ENCODE results near the gene IL25. TPM values are rescaled to one million over a fixed set of nuclear protein-coding genes. Genes with fewer than 3 reads are reported as not detected.

The IL25 gene
- polyA plus RNA-seq, 1 of the 3 experiments (the other 2 are of a cell fraction): not detected

DNA sequence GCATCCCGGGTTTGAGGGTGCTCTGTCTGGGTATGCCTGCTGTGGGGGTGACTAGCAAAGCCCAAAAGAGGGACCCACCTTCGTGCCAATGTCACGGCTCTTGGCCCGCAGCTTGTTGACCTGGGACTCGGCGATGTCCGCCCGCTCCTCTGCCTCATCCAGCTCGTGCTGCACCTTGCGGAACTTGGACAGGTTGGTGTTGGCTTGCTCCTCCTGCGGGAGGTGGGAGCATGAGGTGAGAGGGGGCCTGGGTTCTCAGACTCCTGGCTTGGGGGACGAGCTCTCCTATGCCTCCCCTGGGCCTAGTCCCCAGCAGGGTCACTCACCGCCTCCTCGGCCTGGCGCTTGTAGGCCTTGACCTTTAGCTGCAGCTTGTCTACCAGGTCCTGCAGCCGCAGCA is 41.1 kb downstream of the IL25 start:
- POLR2A ChIA-PET: no interaction called here
- Histone ChIP-seq H3K27me3 (ENCODE audit: insufficient read depth) (peaks cover 26% of the 10 kb centered on the region), H3K27ac (ENCODE audit: low read depth in 2 of 2, low read length in 1 of 2) (no peak overlapping the region), H3K9me3 (no peaks in the 10 kb centered on the region), H3K79me2 (ENCODE audit: insufficient read depth) (no peaks in the 10 kb centered on the region), H3K36me3 (replicated peaks in 1 of 2; ENCODE audit: control insufficient read depth in 1 of 2, insufficient read depth in 2 of 2, low read length in 1 of 2) (no peaks in the 10 kb centered on the region), H3K4me1 (ENCODE audit: control insufficient read depth in 1 of 2, insufficient read depth in 2 of 2, low read depth in 1 of 2, low read length in 1 of 2) (peaks cover 0 to 9% of the 10 kb centered on the region in 2 experiments; a peak in 1 of 4 replicates), H3K9ac (no peak overlapping the region), H3K4me3 (ENCODE audit: low read depth in 2 of 2, low read length in 1 of 2) (no peak overlapping the region), H3K4me2 (no peak overlapping the region), H3F3A (replicated peaks; ENCODE audit: insufficient read depth) (no peaks in the 10 kb centered on the region), H4K20me1 (ENCODE audit: insufficient read depth) (no peaks in the 10 kb centered on the region), H2AFZ (ENCODE audit: low read depth) (no peak overlapping the region), H3K9me2 (no peaks in the 10 kb centered on the region)
- TF ChIP-seq RAD21 (IDR thresholded peaks at IDR 0.05; ENCODE audit: low read length): no peak
- no peak for TF ChIP-seq SMC3 (IDR thresholded peaks at IDR 0.05; ENCODE audit: low read depth, low read length)
- TF ChIP-seq, protein P1, sequence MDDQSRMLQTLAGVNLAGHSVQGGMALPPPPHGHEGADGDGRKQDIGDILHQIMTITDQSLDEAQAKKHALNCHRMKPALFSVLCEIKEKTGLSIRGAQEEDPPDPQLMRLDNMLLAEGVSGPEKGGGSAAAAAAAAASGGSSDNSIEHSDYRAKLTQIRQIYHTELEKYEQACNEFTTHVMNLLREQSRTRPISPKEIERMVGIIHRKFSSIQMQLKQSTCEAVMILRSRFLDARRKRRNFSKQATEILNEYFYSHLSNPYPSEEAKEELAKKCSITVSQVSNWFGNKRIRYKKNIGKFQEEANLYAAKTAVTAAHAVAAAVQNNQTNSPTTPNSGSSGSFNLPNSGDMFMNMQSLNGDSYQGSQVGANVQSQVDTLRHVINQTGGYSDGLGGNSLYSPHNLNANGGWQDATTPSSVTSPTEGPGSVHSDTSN (IDR thresholded peaks at IDR 0.05): no peak
- no peak for TF ChIP-seq GATA2 (CRISPR knock-in tag; IDR thresholded peaks at IDR 0.05)
- TF ChIP-seq MXI1 (IDR thresholded peaks at IDR 0.05; ENCODE audit: low read depth, low read length): no peak
- DNase-seq: no peak
- WGBS (ENCODE audit: low lambda C conversion rate): 66% methylated on average over 10 of the region's 16 CpGs
- CTCF ChIA-PET: no interaction called here

DNA sequence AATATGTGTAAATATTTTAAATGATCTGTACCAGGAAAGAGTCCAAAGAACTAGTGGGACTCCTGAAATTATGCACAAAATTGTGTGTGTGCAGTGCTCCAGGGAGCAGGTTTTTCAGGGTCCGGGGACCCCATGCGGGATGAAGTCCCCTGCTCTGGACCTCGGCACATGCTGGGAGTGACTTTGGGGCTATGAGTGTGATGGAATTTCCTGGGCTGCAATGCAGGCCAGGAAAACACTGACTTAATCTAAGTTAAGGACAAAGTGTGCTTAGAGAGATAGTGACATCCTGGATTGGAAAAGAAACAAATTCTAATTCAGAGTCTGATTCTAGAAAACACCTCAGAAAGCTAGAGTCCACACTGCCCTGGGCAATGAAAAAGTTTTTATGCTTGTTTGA is 41.6 kb downstream of the IL25 start:
- no peak overlapping the region for H3K9ac ChIP-seq
- H3K36me3 ChIP-seq (replicated peaks in 1 of 2; ENCODE audit: control insufficient read depth in 1 of 2, insufficient read depth in 2 of 2, low read length in 1 of 2): no peaks in the 10 kb centered on the region
- no peak overlapping the region for H2AFZ ChIP-seq (ENCODE audit: low read depth)
- DNase-seq: no peak
- H4K20me1 ChIP-seq (ENCODE audit: insufficient read depth): no peaks in the 10 kb centered on the region
- H3K27me3 ChIP-seq (ENCODE audit: insufficient read depth): peaks cover 22% of the 10 kb centered on the region
- no peak overlapping the region for H3K4me2 ChIP-seq
- ChIA-PET POLR2A (no interaction called here), CTCF (no interaction called here)
- H3F3A ChIP-seq (replicated peaks; ENCODE audit: insufficient read depth): no peaks in the 10 kb centered on the region
- peaks cover 0 to 8% of the 10 kb centered on the region in 2 experiments; a peak in 1 of 4 replicates for H3K4me1 ChIP-seq (ENCODE audit: control insufficient read depth in 1 of 2, insufficient read depth in 2 of 2, low read depth in 1 of 2, low read length in 1 of 2)
- H3K79me2 ChIP-seq (ENCODE audit: insufficient read depth): no peaks in the 10 kb centered on the region
- H3K9me3 ChIP-seq: no peaks in the 10 kb centered on the region
- no peak overlapping the region for H3K4me3 ChIP-seq (ENCODE audit: low read depth in 2 of 2, low read length in 1 of 2)
- 38% methylated on average over 3 of the region's 3 CpGs for WGBS (ENCODE audit: low lambda C conversion rate)
- H3K9me2 ChIP-seq: no peaks in the 10 kb centered on the region
- no peak overlapping the region for H3K27ac ChIP-seq (ENCODE audit: low read depth in 2 of 2, low read length in 1 of 2)
- TF ChIP-seq CHD2 (IDR thresholded peaks at IDR 0.05; ENCODE audit: low read length, partially characterized antibody) (no peak), GATA2 (CRISPR knock-in tag; IDR thresholded peaks at IDR 0.05) (no peak), GABPA (IDR thresholded peaks at IDR 0.05; ENCODE audit: low read depth) (no peak), RFX5 (IDR thresholded peaks at IDR 0.05; ENCODE audit: low read length) (no peak), POLR2AphosphoS5 (IDR thresholded peaks at IDR 0.05; ENCODE audit: low read depth, low read length) (no peak), EZH2phosphoT487 (IDR thresholded peaks at IDR 0.05; ENCODE audit: borderline replicate concordance, low read depth) (no peak), NFIC (IDR thresholded peaks at IDR 0.05; ENCODE audit: borderline replicate concordance) (no peak), TAF1 (IDR thresholded peaks at IDR 0.05; ENCODE audit: borderline replicate concordance, low read depth, low read length) (no peak), ELF1 (IDR thresholded peaks at IDR 0.05) (no peak), MEF2A (IDR thresholded peaks at IDR 0.05; ENCODE audit: borderline replicate concordance, low read depth) (no peak), NRF1 (IDR thresholded peaks at IDR 0.05; ENCODE audit: low read depth, low read length) (no peak), FOXJ3 (CRISPR knock-in tag; IDR thresholded peaks at IDR 0.05) (no peak)
- TF ChIP-seq, protein P2, sequence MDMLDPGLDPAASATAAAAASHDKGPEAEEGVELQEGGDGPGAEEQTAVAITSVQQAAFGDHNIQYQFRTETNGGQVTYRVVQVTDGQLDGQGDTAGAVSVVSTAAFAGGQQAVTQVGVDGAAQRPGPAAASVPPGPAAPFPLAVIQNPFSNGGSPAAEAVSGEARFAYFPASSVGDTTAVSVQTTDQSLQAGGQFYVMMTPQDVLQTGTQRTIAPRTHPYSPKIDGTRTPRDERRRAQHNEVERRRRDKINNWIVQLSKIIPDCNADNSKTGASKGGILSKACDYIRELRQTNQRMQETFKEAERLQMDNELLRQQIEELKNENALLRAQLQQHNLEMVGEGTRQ (IDR thresholded peaks at IDR 0.05; ENCODE audit: borderline replicate concordance, low read depth, low read length): no peak
- TF ChIP-seq, protein P3, sequence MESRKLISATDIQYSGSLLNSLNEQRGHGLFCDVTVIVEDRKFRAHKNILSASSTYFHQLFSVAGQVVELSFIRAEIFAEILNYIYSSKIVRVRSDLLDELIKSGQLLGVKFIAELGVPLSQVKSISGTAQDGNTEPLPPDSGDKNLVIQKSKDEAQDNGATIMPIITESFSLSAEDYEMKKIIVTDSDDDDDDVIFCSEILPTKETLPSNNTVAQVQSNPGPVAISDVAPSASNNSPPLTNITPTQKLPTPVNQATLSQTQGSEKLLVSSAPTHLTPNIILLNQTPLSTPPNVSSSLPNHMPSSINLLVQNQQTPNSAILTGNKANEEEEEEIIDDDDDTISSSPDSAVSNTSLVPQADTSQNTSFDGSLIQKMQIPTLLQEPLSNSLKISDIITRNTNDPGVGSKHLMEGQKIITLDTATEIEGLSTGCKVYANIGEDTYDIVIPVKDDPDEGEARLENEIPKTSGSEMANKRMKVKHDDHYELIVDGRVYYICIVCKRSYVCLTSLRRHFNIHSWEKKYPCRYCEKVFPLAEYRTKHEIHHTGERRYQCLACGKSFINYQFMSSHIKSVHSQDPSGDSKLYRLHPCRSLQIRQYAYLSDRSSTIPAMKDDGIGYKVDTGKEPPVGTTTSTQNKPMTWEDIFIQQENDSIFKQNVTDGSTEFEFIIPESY (IDR thresholded peaks at IDR 0.05; ENCODE audit: borderline replicate concordance, low read depth): no peak
- TF ChIP-seq, protein P4, sequence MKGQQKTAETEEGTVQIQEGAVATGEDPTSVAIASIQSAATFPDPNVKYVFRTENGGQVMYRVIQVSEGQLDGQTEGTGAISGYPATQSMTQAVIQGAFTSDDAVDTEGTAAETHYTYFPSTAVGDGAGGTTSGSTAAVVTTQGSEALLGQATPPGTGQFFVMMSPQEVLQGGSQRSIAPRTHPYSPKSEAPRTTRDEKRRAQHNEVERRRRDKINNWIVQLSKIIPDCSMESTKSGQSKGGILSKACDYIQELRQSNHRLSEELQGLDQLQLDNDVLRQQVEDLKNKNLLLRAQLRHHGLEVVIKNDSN (IDR thresholded peaks at IDR 0.05; ENCODE audit: borderline replicate concordance, low read depth): no peak
- TF ChIP-seq, protein P1 (IDR thresholded peaks at IDR 0.05): no peak
